A549 treated with Hydrocortisone at 1 μM for 4 hours (cell line): ENCODE data around the gene ESRRA. TPM values are rescaled to one million over a fixed set of nuclear protein-coding genes. Genes with fewer than 3 reads are reported as not detected.

Source experiments
- total RNA-seq: library from RNA; stranded (reverse); fragments of 200-300 nt; extraction: Qiagen RNA extraction; gene quantifications from 5 replicates; pipeline ENCODE4 v1.2.3, GENCODE V29; 2022

ESRRA gene
- 44.7 to 58.6 TPM (median 55.8 TPM) in 5 replicates for total RNA-seq

DNA sequence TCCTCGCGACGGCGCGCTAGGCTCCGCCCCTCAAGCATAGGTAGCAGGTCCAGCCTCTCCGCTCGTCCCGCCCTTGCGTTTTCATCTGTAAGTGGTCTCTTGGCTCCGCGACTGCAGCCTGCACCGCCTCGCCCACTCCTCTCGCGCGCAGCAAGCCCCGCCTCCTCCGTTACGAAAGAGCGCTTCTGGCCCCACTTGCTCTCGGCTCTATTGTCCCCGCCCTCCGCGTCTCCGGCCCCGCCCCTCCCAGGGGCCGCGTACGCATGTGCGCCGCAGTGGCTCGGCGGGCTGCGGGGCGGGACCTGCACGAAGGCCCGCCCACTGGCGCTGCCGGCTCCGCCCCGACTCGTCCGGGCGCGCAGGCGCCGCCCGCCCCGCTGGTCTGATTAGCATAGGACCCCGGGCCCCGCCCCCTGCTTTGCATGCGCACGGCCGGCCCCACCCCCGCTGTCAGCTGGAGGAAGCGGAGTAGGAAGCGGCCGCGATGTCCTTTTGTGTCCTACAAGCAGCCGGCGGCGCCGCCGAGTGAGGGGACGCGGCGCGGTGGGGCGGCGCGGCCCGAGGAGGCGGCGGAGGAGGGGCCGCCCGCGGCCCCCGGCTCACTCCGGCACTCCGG, at the start of gene ESRRA:
Gene ESRRA, plus strand, starts transcription at position 450 of the 616 bp plus-strand sequence. CDS start 1,656 bp downstream, outside the sequence.

DNA sequence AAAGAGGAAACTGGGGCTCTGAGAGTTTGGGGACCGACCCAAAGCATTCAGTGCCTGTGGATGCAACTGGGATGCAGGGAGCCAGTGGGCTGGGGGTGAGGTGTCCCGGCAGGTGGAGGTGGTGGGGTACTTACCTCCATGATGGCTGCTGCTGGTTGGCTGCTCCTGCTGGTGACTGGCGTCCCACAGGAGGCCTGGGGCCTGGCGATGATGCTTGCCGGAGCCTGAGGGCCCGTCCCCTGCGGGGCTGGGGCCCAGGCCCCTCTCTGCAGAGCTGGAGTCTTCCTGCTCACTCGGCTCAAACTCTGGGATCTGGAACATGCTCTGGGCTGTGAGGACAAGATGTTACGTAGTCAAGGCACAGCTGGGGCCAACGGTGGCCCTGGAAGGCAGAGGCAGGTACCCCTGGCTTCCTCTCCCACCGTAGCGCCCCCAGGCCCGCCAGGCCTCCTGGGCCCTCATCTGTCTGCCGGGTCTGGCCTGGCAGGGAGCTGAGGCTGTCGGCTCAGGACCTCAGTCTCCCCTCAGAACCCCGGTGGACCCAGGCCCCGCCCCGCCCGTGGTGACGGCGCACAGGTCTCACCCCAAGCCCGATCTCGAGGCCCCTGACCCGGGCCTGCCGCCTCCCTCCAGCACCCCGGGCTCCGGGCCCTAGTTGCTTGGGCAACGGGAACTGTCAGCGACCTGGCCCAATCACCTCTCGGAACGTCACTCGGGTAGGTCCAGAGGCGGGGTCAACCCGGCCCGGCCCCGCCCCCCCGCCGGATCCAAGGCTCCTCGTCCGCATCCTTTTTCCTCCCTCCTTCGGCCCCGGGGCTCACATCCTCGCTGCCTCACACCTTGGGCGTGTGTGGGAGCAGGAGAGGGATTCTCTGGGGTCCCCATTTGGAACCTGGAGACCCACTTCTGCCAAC, 21.0 kb upstream of the ESRRA start, which contains the start of gene BAD:
Gene BAD, minus strand, starts transcription at position 618 of the 914 bp plus-strand sequence. Its CDS starts 297 bp downstream, at position 321.

DNA sequence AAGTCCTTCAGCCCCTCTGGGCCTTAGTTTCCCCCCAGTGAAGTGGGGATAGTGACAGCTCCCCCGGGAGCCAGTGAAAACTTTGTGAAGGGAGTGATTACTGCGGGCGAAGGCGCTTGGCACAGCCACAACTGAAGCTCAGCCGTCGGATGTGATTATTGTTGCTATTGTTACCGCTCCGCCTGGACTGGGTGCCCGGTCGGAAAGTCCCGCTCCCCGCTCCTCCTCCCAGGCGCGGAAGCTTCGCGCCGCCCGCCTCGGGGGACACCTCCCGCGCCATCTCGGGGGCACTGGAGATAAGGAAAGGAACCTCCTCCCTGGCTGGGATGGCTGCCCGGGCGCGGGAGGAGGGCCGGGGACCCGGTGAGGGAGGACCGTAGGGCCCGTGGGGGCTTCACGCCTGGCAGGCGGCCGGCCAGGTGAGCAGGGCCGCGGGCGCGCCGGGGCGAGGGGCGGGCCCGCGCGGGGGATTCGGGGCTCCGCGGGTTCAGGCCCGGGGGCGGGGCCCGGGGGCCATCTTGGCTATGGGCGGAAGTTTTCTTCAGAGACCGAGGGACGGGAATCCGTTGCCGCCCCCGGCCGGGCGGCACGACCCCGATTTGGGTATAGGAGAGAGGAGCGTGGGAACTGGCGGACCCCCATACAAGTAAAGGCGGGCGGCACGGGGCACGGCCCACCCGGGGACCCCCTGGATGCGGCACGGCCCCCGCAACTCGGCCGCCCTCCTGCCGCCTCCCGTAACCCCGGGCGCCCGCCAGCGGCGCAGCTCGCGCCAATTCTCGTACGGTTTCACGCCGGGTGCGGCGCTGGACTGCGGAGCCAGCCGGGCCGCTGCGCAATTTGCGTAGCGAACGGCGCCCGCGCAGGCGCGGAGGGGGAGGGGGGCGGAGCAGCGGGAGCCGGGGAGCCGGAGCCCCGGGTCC, 20.1 kb upstream of the ESRRA start, which contains the start of gene GPR137:
Gene GPR137, plus strand, starts transcription at position 887 of the 923 bp plus-strand sequence. CDS start 677 bp downstream, outside the sequence.

DNA sequence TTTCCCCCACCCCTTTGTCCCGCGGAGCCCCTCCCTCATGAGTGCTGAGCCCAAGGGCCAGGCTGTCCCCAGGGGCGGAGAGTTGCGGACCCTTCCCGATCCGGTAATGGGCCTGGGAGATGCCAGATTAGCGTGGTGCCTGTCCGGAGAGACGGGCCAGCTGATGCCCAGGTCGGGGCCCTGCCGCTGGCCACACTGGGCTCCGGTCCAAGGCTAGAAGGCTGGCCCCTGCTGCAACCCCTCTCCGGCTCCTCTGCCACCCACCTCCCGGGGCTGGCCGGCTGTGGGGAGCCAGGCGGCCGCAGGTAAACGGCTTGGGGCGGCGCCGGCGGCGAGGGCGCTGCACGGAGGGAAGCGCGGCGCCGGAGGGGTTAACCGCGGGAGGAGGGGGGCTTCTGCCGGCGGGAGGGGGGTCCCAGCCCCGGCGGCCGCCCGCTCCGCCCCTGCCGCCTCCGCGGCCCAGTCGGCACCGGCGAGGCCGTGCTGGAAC, 14.0 kb upstream of the ESRRA start, which contains the start of gene KCNK4:
Gene KCNK4, plus strand, starts transcription at position 41 of the 490 bp plus-strand sequence. CDS start 1,717 bp downstream, outside the sequence.

DNA sequence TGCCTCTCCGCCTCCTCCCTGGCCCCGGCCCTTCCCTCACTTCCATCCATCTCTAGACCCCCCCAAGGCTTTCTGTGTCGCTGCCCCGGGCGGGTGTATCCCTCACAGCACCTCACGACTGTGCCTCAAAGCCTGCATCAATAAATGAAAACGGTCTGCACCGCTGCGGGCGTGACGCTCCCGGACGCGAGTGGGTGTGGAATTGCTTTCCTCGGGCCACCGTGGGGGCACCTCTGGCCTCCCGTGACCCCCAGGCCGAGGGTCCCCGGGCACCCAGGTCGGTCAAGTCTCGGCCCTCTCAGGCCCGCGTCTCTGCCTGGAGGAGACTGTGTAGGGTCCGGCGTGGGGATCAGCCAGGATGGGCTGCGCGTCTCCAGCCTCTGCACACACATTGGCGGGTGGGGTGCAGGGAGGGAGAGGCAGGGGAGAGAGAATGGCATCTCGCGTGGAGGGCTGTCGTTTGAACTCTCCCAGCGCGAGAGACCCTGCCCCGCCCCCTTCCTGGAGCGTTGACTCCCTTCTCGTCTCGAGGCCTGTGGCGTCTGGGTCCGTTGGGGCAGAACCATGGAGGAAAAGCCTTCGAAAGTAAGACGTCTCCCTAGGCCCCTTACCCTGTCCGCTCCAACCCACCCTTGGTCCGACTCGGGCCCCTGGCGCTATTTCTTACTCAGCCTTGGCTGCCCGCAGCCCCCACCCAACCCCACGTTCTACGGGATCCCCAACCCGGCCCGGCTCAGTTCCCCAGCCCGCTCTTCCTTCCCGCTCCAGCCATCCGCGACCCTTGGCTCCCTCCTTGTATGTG, 5.3 kb upstream of the ESRRA start, which contains the start of gene CATSPERZ:
Gene CATSPERZ, plus strand, starts transcription at position 512 of the 802 bp plus-strand sequence. Its CDS starts 53 bp downstream, at position 565.

DNA sequence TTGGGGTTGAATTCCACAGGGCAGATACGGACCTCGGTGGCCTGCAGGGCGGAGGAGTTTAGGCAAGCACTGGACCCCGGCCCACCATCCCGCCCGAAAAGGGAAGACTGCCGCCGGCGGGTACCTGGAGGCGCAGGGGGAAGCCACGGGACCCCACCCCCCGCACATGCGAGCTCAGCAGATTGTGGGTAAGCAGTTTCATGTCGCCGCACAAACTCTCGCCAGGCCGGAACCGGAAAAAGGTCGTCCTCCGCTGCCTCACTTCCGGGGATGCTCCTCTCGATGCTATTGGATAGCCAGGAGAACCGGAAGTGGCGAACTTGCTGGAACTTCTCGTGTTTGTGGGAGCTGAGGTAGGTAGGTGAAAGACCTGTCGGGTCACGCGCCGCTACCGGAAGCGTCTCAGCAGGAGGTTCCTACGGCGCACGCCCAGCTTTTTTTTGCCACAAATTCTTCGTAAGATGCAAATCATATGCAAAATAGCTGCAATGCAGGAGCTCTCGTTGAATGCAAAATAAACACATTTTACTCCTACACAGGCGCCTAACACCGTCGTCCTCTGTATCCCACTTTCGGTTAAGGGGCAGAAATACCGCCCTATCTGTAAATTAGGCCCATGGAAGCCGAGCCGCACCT, 12.1 kb downstream of the ESRRA start, which contains the start of gene TRMT112:
Gene TRMT112, minus strand, starts transcription at position 235 of the 636 bp plus-strand sequence. Its CDS starts 33 bp downstream, at position 202.

DNA sequence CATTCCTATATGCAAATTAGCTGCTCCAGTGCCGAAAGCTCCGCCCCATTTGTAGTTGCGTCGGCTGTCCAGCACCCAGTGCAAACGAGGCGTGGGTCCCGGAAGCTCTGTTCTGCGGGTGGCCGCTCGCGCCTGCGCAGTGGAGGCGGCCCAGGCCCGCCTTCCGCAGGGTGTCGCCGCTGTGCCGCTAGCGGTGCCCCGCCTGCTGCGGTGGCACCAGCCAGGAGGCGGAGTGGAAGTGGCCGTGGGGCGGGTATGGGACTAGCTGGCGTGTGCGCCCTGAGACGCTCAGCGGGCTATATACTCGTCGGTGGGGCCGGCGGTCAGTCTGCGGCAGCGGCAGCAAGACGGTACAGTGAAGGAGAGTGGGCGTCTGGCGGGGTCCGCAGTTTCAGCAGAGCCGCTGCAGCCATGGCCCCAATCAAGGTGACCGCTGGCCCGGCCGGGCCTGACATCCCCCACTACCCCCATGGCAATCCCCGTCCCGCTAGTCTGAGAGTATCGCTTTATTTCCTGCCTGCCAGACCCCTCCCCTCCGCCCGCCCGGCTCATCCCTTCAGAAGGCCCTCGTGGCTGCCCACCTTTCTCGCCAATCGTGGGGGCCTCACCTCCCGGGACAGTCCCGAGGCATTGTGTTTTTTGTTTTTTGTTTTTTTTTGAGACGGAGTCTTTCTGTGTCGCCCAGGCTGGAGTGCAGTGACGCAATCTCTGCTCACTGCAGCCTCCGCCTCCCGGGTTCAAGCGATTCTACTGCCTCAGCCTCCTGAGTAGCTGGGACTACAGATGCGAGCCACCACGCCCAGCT, 12.8 kb downstream of the ESRRA start, which contains the start of gene PRDX5:
Gene PRDX5, plus strand, starts transcription at position 161 of the 805 bp plus-strand sequence. Its CDS starts 95 bp downstream, at position 256.

DNA sequence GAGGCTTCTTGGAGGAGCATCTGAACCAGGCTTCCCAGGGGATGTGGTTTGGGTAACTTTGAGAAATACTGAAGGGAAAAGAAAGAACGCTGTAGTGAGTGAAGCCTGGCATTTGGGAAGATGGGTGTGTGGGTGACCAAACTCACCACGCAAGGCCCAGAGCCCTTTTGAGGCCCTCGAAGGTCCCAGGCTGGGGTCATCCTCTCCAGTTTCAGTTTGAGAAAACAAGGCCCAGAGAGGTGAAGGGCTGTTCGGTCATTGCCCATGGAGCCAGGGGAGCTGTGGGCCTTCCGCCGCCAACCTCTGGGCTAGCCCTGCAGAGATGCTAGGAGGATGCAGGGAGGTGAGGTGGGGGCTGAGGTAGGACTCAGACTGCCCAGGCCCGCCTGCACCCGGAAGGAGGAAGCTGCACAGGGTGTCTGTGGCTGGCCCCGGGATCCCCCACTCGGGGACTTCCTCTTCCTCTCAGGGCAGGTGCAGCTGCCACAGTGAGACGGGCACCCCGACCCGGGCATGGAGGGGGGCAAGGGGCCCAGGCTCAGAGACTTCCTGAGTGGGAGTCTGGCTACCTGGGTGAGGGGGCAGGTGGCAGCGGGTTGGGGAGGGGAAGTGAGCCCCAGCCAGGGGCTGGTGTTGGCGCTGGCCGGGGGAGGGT, 34.6 kb downstream of the ESRRA start, which contains the start of gene CCDC88B:
Gene CCDC88B, plus strand, starts transcription at position 451 of the 655 bp plus-strand sequence. Its CDS starts 63 bp downstream, at position 514.

DNA sequence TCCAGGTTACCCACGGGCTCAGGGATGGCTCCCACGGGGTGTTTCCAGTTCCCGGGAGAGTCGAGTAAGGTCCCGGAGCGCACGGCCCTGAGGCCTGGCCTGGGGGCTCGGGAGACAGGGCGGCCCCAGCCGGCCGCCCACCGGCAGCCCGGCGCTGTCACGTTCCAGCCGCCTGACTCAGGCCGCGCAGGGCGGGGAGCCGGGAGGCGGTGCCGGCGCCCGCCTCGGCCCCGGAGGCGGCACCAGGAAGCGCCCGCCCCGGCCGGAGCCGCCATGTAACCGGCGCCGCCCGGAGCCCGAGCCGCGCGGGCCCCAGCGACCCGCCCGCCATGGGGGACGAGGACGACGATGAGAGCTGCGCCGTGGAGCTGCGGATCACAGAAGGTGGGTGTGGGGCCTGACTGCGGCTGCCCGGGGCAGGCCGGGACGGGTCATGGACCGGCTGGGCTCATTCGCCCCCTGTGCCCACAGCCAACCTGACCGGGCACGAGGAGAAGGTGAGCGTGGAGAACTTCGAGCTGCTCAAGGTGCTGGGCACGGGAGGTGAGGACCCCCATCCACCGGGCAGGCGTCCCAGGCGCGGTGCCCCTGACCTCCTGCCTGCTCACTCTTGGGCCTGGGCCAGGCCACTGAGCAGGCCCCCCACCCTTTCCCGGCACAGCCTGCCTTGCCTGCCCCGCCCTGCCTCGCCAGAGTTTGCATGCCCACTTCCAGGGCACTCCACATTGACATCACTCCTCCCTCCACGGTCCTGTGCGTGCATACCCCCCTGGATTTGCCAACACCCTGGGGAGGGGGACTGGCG, 53.8 kb downstream of the ESRRA start, which contains the start of gene RPS6KA4:
Gene RPS6KA4, plus strand, starts transcription at position 256 of the 805 bp plus-strand sequence. Its CDS starts 74 bp downstream, at position 330.

Other genes with a start within 250 kb of the ESRRA start
- 9.0 to 15.8 TPM (median 13.5 TPM) in 5 replicates for gene MACROD1, start 139.4 kb upstream of the ESRRA start, total RNA-seq
- 226 to 294 TPM (median 239 TPM) in 5 replicates for gene STIP1, start 119.4 kb upstream of the ESRRA start, total RNA-seq
- gene FERMT3, start 98.8 kb upstream of the ESRRA start, total RNA-seq: 0.90 to 3.5 TPM (median 1.1 TPM) in 5 replicates
- gene TRPT1, start 79.3 kb upstream of the ESRRA start, total RNA-seq: 15.9 to 26.7 TPM (median 25.0 TPM) in 5 replicates
- 30.0 to 39.3 TPM (median 36.0 TPM) in 5 replicates for gene NUDT22, start 79.2 kb upstream of the ESRRA start, total RNA-seq
- gene DNAJC4, start 75.0 kb upstream of the ESRRA start, total RNA-seq: 17.1 to 22.6 TPM (median 21.1 TPM) in 5 replicates
- gene VEGFB, start 70.9 kb upstream of the ESRRA start, total RNA-seq: 32.7 to 53.8 TPM (median 47.9 TPM) in 5 replicates
- 119 to 148 TPM (median 123 TPM) in 5 replicates for gene FKBP2, start 64.4 kb upstream of the ESRRA start, total RNA-seq
- gene PPP1R14B, start 58.6 kb upstream of the ESRRA start, total RNA-seq: 195 to 381 TPM (median 360 TPM) in 5 replicates
- 16.8 to 23.4 TPM (median 20.3 TPM) in 5 replicates for gene PLCB3, start 54.0 kb upstream of the ESRRA start, total RNA-seq
- 65.9 to 95.2 TPM (median 90.0 TPM) in 5 replicates for gene BAD, start 20.9 kb upstream of the ESRRA start, total RNA-seq
- 35.7 to 48.9 TPM (median 42.5 TPM) in 5 replicates for gene GPR137, start 19.7 kb upstream of the ESRRA start, total RNA-seq
- 0.07 to 0.10 TPM in 2 of 5 replicates, not detected in the others for gene KCNK4, start 14.2 kb upstream of the ESRRA start, total RNA-seq
- 2.1 to 2.6 TPM (median 2.4 TPM) in 5 replicates for gene CATSPERZ, start 5.2 kb upstream of the ESRRA start, total RNA-seq
- gene TRMT112, start 12.0 kb downstream of the ESRRA start, total RNA-seq: 340 to 460 TPM (median 407 TPM) in 5 replicates
- 384 to 494 TPM (median 449 TPM) in 5 replicates for gene PRDX5, start 12.6 kb downstream of the ESRRA start, total RNA-seq
- gene CCDC88B, start 34.7 kb downstream of the ESRRA start, total RNA-seq: 7.6 to 10.2 TPM (median 9.8 TPM) in 5 replicates
- 56.9 to 64.6 TPM (median 62.6 TPM) in 5 replicates for gene RPS6KA4, start 53.6 kb downstream of the ESRRA start, total RNA-seq